ENCODE results near the gene PTPRA. TPM values are rescaled to one million over a fixed set of nuclear protein-coding genes. Genes with fewer than 3 reads are reported as not detected.

Gene PTPRA
- total and polyA plus RNA-seq, 2 of the 8 experiments (the other 6 are each of a cell fraction or from before 2014, with no cell fraction given) = 47.7 to 51.3 TPM

DNA sequence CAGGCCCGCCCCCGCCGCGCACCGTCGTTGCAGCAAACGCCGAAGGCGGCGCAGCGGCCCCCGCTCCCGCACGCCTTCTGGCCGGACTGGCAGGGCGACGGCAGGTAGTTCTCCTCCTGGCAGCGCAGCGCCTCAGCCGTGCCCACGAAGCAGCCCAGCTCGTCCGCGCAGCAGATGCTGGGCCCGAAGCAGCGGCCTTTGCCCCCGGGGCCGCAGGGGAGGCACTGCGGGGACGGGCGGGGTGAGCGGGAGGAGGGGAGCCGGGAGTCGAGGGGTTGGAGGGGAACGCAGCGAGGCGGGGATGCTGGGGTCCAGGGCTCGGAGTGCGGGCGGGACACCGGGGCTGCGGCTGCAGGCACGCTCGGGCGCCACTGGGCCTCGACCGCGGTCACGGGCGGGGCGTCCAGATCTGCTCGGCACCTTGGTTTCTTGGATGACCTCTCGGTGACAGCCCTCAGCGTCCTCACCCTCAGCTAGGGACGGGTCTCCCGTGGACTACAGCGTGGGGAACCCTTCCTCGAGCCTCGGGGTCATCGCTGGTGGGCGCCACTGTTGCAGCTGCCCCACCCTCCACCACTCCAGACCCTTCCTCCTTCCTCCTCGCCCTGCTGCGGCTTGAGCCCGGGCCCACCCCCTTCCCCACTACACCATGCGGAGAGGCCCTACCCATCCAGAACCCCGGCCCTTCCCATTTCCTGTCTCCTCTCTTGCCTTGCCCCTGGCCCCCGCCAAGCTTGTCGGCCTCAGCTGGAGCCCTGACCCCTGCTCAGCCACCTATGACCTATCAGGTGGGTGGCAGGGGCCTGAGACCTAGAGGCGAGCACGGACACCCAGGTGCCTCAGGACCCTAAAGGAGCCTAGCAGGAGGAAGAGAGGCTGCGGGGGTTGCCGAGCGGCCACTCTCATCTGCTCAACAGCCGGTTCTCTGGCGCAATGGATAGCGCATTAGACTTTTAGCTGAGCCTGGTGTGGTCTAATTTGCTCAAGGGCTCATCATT is 210.0 kb downstream of the PTPRA start (continued):
- TF ChIP-seq EGR1 (IDR thresholded peaks at IDR 0.05; ENCODE audit: borderline replicate concordance, low read depth, low read length) (no peak), KDM4A (IDR thresholded peaks at IDR 0.05; ENCODE audit: low read depth, low read length, severe bottlenecking) (peak; percentile 73), CTBP2 (IDR thresholded peaks at IDR 0.05; ENCODE audit: borderline replicate concordance, insufficient read depth, insufficient read length, low read length) (no peak)
